ENCODE results near the gene DIS3.
A peak's percentile ranks its signal among the peaks of the same experiment; 100 is the strongest.

The DIS3 gene

GRCh38 chr13:72781451-72782439 is at the start of gene DIS3, which contains the start of gene PIBF1 (continued):
- no peak for TF ChIP-seq HIC1 (tag by site-specific recombination; IDR thresholded peaks at IDR 0.05)
- TF ChIP-seq ZNF2 (tag by site-specific recombination; IDR thresholded peaks at IDR 0.05): 0 out of 2 replicates have a peak, but pooled peaks have one; percentile 23
- no peak for TF ChIP-seq ZNF19 (tag by site-specific recombination; IDR thresholded peaks at IDR 0.05; ENCODE audit: low read depth)
- TF ChIP-seq ZNF18 (tag by site-specific recombination; IDR thresholded peaks at IDR 0.05): no peak
- no peak for TF ChIP-seq ZNF664 (tag by site-specific recombination; IDR thresholded peaks at IDR 0.05)
- no peak for TF ChIP-seq RBAK (tag by site-specific recombination; IDR thresholded peaks at IDR 0.05)
- TF ChIP-seq ZSCAN4 (tag by site-specific recombination; IDR thresholded peaks at IDR 0.05): no peak
- TF ChIP-seq PRDM1 (tag by site-specific recombination; IDR thresholded peaks at IDR 0.05): peak; percentile 27; the same call in 1 of the 2 replicates
- peak; percentile 72 for TF ChIP-seq ZBTB17 (tag by site-specific recombination; IDR thresholded peaks at IDR 0.05)
- no peak for TF ChIP-seq KLF7 (tag by site-specific recombination; IDR thresholded peaks at IDR 0.05; ENCODE audit: borderline replicate concordance)
- no peak for TF ChIP-seq TSHZ1 (tag by site-specific recombination; IDR thresholded peaks at IDR 0.05; ENCODE audit: borderline replicate concordance)
- TF ChIP-seq ZNF266 (tag by site-specific recombination; IDR thresholded peaks at IDR 0.05; ENCODE audit: low read depth): no peak
- no peak for TF ChIP-seq ZNF707 (tag by site-specific recombination; IDR thresholded peaks at IDR 0.05)
- TF ChIP-seq AEBP2 (tag by site-specific recombination; IDR thresholded peaks at IDR 0.05; ENCODE audit: borderline replicate concordance): no peak
- TF ChIP-seq ZNF24 (tag by site-specific recombination; IDR thresholded peaks at IDR 0.05): no peak
- TF ChIP-seq ZNF335 (tag by site-specific recombination; conservative IDR thresholded peaks at IDR 0.05): peak; percentile 78
- TF ChIP-seq ZNF76 (tag by site-specific recombination; IDR thresholded peaks at IDR 0.05; ENCODE audit: borderline replicate concordance, low read depth): no peak; the same call in 1 of the 2 replicates
- TF ChIP-seq YY1 (tag by site-specific recombination; IDR thresholded peaks at IDR 0.05): no peak
